Measurements from ENCODE around the gene NFKBIE.

GRCh38 chr6:44250718-44251123 lies 14.6 kb downstream of the NFKBIE start:
- TF ChIP-seq POLR2AphosphoS5 (IDR thresholded peaks at IDR 0.05; ENCODE audit: borderline replicate concordance, low read depth, low read length) (no peak; the same call in 1 of the 2 replicates), EZH2 (IDR thresholded peaks at IDR 0.05) (no peak), FOXP2 (optimal IDR thresholded peaks at IDR 0.05; ENCODE audit: control extremely low read depth, extremely low read length, insufficient read depth) (no peak)

Data from SK-N-MC (cell line).